ACHN (cell line): Measurements from ENCODE around the gene UBE2D3.
A peak's percentile ranks its signal among the peaks of the same experiment; 100 is the strongest.
"Not testable (repeated sequence)": the region's sequence is repeated elsewhere in the genome, so short reads cannot be mapped to it uniquely, and the experiment has no call there.

Source experiments
- DNase-seq: peaks from one replicate; pipeline ENCODE4 v3.0.0-alpha.2; 2015
- in situ Hi-C: cut with HindIII; loops from 2 replicates; pipeline ENCODE4 v1.10.0; 2017; ENCODE audit warnings: low sequenced_read_pairs, low pct_ligation_motif_present, low pct_unique_long_range_greater_than_20kb

The UBE2D3 gene

DNA sequence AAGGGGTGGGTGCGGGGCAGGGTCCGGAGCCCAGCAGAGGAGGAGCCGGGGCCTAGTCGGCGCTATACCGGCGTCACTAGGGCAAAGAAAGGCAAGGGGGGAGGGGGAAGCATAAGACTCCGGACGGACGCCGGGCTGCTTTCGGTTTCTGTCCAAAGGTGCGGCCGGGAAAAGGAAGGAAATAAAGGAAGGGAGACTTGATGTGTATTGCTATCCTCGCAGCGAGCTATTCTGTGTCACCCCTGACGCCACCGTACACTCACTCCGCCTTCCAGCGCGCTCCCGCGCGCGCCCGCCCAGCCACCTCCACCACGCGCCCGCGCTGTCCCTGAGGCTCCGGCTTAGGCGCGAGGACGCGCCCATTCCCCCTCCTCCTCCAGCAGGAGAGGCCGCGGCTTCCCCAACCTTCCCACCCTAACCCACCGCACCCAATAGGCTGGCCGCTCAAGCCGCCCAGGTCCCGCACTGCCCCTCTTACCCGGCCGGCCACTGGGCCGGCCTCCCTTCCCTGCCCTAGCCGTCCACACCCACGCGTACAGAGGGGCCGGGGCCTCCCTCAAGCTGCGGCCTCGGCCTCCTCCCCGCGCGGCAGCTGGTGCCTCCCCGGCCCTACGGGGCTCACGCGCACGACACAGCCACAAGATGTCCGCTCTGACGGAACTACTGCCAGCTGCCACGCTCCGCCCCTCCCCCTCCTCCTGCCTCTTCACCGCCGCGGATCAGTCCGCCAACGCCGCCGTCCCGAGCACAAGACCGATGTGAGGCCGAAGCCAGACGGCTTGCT lies at the start of gene UBE2D3:
Gene UBE2D3 (minus strand): TSS at position 662 of the 784 bp plus-strand sequence. CDS start 1,043 bp downstream, outside the sequence.
- in situ Hi-C loops = no loop called here
- DNase-seq = peak; percentile 90

DNA sequence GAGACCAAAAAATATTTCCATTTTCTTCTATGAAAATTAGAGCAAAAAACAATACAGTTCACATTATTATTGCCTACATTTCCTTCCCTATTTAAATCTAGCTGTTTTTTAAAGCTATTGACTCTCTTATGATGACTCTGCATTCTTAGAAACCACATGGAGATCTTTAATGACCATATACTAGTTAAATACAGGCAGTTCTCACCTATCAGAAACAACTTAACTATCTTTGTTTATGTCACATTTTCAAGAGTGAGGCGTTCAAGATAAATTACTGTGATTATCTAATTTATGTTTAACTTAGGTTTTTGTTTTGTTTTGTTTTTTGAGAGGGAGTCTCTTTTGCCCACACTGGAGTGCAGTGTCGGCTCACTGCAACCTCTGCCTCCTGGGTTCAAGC lies 44.4 kb upstream of the UBE2D3 start:
- in situ Hi-C loops = no loop called here
- no peak for DNase-seq

DNA sequence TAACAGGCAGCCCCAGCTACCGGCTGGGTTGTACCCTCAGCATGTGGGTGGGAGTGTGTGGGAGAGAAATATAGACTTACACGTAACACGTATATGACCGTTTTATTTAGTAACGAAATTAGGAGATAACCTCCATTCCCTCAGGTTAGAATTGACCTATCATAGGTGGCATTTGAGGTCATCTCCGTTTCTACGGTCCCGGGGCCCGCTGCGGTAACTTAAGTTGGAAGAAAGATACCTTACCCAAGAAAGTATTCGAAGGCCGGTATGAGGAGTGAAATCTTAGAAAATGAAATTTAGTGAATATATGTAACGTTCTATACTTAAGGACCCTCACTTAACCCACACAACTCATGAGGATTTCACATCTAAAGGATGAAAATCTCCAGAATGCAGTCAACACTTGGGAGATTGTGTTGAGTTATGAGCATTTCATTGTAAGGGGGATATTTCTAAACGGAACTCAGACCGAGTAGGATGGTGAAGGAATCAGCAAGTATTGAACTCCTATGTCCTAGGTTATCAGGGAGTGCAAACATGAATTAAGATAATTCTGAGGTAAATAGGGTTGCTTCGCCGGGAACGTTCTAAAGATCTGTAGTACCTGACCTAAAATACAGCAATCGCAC lies 42.3 kb upstream of the UBE2D3 start:
- in situ Hi-C loops = no loop called here
- DNase-seq = no peak

DNA sequence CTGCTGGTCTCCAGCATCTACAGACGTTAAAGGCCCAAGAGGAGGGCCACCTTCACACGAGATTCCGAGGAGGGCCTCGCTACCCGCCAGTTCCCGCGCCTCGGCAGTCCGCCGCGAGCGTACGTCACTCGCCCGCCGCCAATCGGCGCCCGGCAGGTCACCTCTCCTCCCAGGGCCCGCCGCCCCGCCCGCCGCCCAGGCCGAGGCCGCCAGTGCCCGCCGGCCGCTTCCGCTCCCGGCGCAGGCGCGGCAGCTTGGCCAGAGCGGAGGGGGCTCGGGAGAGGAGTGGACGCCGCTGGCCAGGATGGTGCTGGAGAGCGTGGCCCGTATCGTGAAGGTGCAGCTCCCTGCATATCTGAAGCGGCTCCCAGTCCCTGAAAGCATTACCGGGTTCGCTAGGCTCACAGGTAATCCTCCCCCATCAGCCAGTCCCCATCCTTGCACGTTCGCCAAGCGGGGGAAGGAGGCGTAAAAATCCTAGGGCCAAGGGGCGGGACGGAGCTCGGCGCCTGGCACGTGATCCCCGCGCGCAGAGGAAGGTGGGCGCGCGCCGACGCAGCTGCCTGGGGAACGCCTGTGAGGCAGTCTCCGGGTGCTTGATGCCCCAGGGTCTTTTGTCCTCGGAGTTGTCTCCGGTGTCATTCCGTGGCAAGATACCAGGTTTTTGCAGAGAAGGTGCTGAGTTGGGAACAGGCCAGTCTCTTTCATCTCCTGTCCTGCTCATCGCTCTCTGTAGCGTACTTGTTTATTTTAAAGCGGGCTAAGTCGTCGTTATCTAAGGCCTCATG lies 41.6 kb upstream of the UBE2D3 start, which contains the start of gene CISD2:
Gene CISD2 (plus strand): TSS at position 212 of the 788 bp plus-strand sequence. CDS start 93 bp downstream, at position 305.
- in situ Hi-C loops = no loop called here
- DNase-seq = peak; percentile 90

DNA sequence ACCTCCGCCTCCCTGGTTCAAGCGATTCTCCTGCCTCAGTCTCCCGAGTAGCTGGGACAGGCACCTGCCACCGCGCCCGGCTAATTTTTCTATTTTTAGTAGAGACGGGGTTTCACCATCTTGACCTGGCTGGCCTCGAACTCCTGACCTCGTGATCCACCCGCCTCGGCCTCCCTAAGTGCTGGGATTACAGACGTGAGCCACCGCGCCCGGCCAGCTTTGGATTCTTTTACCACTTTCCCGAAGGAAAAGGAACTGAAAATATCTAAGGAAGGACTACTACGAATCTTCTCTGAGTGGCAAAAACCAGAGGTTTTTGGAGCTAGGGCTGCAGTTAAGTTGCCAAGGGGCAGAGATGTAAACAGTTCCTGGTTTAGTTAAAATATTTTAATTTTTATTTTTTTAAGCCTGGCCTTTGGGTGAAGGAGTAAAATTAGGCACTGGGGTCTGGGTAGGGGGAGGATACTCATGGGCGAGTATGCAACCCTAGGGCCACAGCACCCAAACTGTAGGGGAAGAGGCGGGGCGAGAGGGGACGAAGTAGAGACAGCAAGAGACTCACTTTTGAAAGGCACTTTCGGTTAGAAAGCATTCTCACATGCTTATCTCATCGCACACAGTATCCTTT lies 40.9 kb upstream of the UBE2D3 start:
- in situ Hi-C loops = no loop called here
- no peak for DNase-seq

DNA sequence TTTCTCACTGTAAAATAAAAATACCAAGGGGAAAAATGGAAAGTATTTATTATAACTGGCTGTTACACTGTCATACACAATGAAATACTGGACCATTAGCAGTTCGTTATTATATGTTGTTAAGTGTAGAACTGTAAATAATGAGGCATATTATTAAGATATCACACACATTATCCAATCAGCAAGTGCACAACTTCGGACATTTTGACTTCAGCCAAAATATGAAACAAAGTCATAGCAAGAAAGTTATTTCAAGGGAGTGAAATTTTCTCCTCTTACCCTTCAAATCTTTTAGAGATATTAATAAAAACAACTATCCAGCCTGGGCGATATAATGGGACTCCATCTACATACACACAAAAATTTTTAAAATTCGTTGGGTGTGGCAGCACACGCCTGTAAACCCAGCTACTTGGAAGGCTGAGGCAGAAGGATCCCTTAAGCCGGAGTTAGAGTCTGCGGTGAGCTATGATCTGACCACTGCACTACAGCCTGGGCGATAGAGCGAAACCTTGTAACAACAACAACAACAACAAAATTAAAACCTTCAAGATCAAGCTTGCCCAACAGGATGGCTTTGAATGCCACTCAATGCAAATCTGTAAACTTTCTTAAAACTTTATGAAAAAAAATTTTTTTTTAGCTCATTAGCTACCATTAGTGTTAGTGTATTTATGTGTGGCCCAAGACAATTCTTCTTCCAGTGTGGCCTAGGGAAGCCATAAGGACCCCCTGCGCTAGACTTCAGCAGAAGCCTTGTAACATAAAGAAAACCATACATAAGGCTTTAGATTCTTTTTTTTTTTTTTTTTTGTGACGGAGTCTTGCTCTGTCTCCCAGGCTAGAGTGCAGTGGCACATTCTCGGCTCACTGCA lies 40.2 kb upstream of the UBE2D3 start:
- peak; percentile 51 for DNase-seq

DNA sequence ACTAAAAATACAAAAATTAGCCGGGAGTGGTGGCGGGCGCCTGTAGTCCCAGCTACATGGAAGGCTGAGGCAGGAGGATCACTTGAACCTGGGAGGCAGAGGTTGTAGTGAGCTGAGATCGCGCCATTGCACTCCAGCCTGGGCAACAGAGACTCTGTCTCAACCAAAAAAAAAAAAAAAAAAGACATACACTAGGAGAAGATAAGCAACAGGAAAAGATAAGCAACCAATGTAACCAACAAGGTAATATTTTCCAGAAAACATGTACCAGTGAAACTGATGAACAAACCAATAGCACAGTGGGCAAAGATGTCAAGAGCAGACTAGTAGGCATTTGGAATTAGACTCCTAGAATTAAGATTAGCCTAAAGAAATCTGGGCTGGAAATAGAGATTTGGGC lies 38.0 kb upstream of the UBE2D3 start:
- DNase-seq, in situ Hi-C loops: not testable (repeated sequence)

More for the DNA sequence above, 40.2 kb upstream of the UBE2D3 start:
- in situ Hi-C loops = no loop called here

DNA sequence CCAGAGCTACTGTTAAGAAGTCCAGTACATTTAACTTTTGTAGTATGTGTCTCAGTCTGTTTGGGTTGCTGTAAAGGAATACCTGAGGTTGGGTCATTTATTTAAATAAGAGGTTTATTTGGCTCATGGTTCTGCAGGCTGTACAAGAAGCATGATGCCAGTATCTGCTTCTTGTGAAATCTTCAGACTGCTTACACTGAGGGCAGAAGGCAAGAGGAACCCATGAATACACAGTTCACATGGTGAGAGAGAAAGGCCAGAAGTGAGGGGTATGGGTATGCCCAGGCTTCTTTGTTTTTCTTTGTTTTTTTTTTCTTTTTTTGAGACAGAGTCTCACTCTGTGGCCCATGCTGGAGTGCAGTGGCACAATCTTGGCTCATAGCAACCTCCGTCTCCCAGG lies 35.4 kb upstream of the UBE2D3 start:
- in situ Hi-C loops = no loop called here
- no peak for DNase-seq

DNA sequence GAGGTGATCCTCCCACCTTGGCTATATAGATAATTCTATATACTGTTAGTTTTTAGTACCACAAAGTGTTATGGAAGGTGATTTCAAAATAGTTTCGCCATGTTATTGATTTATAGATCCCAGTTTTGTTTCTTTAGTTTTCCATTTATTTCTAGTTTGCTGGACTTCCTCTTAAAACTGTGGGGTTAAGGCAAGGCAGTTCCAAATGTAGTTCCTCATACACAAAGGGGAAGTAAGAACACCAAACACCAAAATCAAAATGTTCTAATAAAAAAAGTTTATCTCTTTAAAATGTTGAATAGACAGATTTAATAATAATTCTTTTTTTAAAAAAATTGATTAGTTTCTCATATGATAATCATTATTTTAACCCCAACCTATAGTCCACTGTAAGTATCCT lies 34.7 kb upstream of the UBE2D3 start:
- no peak for DNase-seq
- in situ Hi-C loops = no loop called here

DNA sequence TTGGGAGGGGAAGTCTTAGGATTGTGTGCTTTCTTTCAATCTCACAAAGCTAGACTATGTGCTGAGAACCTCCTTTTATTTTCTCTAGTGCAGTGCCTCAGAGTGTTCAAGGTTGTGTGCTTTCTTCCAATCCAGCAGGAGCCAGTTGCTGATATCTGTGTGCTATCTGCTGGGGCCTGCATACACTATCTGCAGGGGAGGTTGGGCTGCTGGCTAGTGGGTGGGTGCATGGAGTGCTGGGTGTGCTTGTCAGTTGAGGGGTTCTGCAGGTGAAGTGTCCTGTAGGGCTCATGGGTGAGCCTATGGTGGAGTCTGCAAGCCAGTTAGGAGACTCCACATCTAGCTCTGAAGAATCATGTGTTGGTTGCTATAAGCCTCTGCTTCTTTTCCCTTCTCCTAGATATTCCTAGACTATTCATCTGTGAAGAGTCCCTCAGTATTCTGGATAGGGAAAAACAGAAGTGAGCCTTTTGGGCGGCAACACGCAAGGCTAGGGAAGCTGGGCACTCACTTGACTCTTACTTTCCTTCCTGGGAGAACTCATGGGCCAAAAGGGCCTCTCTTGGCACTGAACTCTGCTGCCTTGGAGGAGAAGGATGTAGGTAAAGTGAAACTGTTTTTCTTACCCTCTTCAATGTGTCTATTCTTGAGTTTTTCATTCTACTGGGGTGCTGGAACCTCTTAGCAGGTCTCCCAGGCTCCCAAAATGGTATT lies 33.4 kb upstream of the UBE2D3 start:
- in situ Hi-C loops = no loop called here
- no peak for DNase-seq

DNA sequence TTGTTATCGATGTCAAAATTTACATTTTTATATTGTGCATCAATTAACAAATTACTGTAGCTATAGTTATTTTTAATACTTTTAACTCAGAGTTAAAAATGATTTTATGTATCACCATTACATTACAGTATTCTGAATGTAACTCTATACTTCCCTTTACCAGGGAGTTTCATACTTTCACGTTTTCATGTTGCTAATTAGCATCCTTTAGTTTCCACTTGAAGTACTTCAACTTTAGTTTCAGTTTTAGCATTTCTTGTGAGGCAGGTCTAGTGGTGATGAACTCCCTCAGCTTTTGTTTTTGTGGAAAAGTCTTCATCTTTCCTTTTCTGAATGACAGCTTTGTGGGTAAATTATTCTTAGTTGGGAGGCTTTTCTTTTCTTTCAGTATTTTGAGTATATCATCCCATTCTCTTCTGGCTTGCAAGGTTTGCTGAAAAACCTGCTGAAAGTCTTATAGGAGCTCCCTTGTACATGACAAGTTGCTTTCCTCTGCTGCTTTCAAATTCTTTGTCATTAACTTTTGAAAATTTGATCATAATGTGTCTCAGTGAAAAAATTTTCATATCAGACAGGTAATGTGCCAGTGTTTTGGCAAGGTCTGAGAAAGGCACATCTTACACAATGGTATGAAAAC lies 31.6 kb upstream of the UBE2D3 start:
- in situ Hi-C loops = no loop called here
- no peak for DNase-seq

DNA sequence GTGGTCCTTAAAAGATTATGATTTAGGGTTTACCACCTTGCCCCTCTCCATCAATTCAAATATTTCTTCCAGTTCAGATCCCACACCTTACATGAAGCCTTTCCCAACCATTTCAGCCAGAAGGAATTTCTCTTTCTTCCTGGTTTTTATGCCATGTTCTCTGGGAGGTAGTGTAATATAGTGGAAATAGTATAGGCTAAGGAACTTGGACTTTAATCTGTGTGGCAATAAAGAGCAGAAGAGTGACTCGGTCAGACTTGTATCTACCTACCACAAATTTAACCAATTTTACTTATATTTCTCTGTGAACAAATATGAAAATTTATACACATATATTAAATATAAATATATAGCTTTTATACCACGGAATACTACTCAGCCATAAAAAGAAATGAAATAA lies 23.0 kb upstream of the UBE2D3 start:
- in situ Hi-C loops = no loop called here
- no peak for DNase-seq

DNA sequence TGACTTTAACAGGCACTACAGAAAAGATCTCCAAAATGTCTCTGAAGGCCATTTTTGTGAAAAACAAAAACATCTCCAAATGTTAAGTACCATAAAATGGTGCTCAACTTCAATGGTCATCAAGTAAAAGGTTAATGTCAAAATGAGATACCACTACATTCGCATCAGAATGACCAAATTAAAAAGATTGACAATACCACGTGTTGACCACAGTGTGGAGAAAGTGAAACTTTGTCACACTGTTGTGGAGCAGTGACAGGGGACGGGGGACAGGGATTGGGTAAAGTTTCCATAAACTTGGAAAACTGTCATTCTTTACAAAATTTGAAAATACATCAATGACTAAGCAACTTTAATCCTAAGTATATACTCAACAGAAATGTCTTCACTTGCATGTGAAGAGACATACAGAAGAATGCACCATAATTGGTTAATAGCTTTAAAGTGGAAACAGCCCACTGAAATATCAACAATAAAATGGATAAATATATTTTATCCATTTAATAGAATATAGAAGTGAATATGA lies 22.3 kb upstream of the UBE2D3 start:
- in situ Hi-C loops = no loop called here

DNA sequence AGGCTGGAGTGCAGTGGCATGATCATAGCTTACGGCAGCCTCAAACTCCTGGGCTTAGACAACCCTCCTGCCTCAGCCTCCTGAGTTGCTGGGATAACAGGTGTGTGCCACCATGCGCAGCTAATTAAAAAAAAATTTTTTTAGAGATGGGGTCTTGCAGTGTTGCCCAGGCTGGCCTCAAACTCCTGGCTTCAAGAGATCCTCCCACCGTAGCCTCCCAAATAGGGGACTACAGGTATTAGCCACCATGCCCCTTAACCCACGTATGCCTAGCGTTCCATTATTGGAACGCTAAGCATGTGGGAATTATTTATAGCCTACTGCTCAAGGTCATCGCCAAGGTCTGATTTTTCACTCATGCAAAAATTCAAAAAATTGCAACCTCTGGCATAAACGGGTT lies 20.3 kb upstream of the UBE2D3 start:
- in situ Hi-C loops = no loop called here
- DNase-seq = no peak

More for the DNA sequence above, 22.3 kb upstream of the UBE2D3 start:
- DNase-seq = no peak

DNA sequence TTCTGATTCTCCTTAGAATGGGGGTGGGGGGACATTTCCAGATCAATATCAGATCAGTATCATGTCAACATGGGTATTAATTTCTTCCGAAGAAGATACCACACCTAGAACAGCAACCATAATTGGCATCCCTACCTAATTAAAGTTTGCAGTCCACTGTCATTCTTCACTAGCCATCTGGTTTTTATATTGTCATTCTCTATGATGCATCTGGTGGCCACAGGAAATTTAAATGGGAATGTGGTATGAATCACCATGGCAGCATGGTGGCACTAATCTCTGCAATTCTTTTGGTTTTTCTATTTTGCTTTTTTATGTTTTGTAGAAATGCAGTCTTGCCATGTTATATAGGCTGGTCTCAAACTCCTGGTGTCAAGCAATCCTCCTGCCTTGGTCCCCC lies 16.6 kb upstream of the UBE2D3 start:
- no peak for DNase-seq
- in situ Hi-C loops = no loop called here

DNA sequence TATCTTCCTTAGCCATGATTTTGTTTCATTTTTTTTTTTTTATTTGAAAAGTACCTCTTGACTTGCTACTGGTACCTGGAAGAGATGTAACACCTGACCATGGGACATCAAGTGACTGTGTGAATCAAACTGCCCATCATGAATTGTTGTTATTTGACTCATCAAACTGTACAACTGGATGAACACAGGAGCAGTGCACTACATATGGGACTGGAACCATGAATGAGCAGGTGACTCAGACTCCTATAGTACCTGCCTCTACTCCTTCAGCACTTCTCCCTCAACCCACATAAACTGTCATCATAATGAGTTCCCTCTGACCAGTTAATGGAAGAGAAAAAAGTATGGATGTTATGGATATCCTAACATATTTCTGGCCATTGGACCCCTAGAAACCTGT lies 15.9 kb upstream of the UBE2D3 start:
- in situ Hi-C loops = no loop called here
- no peak for DNase-seq

DNA sequence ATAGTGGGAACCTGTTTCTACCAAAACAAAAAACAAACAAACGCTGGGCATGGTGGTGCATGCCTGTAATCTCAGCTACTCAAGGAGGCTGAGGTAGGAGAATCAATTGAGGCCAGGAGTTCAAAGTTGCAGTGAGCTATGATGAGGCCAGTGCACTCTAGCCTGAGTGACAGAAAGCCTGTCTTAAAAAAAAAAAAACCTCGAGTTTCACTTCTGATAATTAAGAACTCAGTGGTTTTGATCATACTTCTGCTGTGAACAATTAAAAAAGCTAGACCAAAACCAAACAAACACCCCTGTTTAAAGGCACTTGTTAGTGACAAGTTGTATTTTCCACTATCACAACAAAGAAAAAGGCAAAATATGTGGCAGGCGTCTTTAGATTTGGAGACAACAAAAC lies 15.0 kb upstream of the UBE2D3 start:
- in situ Hi-C loops = no loop called here
- DNase-seq = no peak
